GM19324 (cell line): Measurements from ENCODE around the gene RPL18.

Experiments used
- ATAC-seq: cut with Tn5 transposase; IDR thresholded peaks from one replicate; pipeline ENCODE4 v1.9.1; 2021; ENCODE audit warnings: mild to moderate bottlenecking, moderate library complexity; ENCODE audit not compliant: unreplicated experiment, low FRiP score

RPL18 gene

GRCh38 chr19:48615231-48616040, 3.5 kb downstream of the RPL18 start:
- ATAC-seq = no peak

- ATAC-seq = no peak
Observed at GRCh38 chr19:48614436-48615230, 4.3 kb downstream of the RPL18 start, which contains the start of gene FAM83E. Gene FAM83E, minus strand, starts transcription at chr19:48615076. Its CDS starts 1,704 bp downstream, at chr19:48613372.

- ATAC-seq = no peak
Observed at GRCh38 chr19:48613852-48614435, 5.0 kb downstream of the RPL18 start.

GRCh38 chr19:48613024-48613851, 5.7 kb downstream of the RPL18 start:
- no peak for ATAC-seq

GRCh38 chr19:48611872-48612271, 7.1 kb downstream of the RPL18 start:
- ATAC-seq = no peak

- no peak for ATAC-seq
Observed at GRCh38 chr19:48609571-48610108, 9.3 kb downstream of the RPL18 start.

- peak; percentile 43 for ATAC-seq
Observed at GRCh38 chr19:48608798-48609263, 10.1 kb downstream of the RPL18 start.

GRCh38 chr19:48607359-48607755, 11.6 kb downstream of the RPL18 start:
- no peak for ATAC-seq

GRCh38 chr19:48606463-48607358, 12.3 kb downstream of the RPL18 start, which contains the start of gene SPACA4:
Gene SPACA4, plus strand, starts transcription at chr19:48606742. Its CDS starts 237 bp downstream, at chr19:48606979.
- ATAC-seq = no peak

- no peak for ATAC-seq
Observed at GRCh38 chr19:48603850-48604249, 15.1 kb downstream of the RPL18 start.

- ATAC-seq = no peak
Observed at GRCh38 chr19:48603449-48603848, 15.5 kb downstream of the RPL18 start.

- ATAC-seq = no peak
Observed at GRCh38 chr19:48603001-48603400, 16.0 kb downstream of the RPL18 start.

GRCh38 chr19:48600679-48601417, 18.1 kb downstream of the RPL18 start:
- no peak for ATAC-seq

- ATAC-seq = no peak
Observed at GRCh38 chr19:48598996-48599700, 19.8 kb downstream of the RPL18 start.

GRCh38 chr19:48596679-48597465, 22.1 kb downstream of the RPL18 start:
- no peak for ATAC-seq

GRCh38 chr19:48596237-48596636, 22.7 kb downstream of the RPL18 start:
- no peak for ATAC-seq

GRCh38 chr19:48595833-48596232, 23.1 kb downstream of the RPL18 start:
- no peak for ATAC-seq
